NCI-H1694 (cell line): ENCODE measurements around the gene PPM1B.
"Not testable (repeated sequence)": the region's sequence is repeated elsewhere in the genome, so short reads cannot be mapped to it uniquely, and the experiment has no call there.

Experiments used
- DNase-seq: peaks from one replicate; lab custom pipeline; 2025; lab: John Stamatoyannopoulos, UW

Gene PPM1B

GRCh38 chr2:44201648-44202165, 33.0 kb downstream of the PPM1B start:
- DNase-seq: no peak

DNA sequence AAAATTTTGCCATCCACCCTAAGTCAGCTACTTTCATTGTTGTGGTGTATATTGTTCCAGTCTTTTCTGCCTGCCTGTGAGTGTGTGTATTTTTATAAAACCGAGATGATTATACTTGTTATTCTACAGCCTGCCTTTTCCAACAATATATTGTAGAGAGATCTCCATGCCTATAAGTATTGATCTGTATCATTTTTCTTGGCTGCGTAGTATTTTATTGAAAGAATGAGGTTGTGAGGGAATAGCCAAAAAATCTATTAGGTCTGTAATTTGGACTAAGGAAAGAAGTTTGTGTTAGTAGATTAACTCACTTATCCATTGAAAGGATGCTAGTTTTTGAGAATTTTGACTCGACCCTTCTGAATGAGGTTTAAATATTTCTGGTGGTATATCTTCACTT, 34.9 kb downstream of the PPM1B start:
- DNase-seq: no peak

DNA sequence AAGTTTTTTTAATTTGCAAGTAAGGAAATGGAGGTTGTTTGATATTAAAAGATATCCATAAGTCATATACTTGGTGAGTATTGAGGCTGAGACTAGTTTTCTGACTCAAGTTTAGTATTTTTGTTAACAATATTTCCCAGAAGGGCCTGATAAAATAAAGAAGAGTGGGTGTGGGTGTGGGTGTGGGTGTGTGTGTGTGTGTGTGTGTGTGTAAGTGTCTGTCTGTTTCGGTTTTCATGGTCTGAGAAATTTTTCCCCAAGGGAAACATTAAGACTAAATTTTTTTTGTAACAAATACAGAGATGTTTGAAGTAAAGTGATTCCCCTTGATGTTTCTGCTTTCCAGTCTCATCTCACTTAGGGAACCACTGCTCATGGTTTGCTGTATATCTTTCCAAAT, 36.5 kb downstream of the PPM1B start:
- no peak for DNase-seq

DNA sequence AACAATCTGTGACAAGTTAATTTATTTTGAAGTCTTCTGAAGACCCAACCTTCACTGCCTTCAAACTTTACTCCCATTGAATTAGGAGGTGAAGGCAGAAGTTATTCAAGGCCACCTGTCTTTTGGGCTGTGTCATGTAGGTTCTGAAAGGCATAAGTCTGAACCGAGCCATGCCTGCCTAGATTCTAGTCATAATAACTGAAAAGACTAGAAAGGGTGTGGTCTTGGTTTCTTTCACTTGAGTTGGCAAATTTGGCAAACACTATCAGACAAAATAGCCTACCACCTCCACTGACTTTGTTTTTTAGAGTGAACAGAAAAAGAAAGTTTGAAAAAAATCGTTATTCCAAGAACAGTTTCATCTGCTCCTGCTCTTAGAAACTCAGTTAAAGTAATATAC, 38.4 kb downstream of the PPM1B start:
- no peak for DNase-seq

GRCh38 chr2:44207648-44208047, 39.0 kb downstream of the PPM1B start:
- DNase-seq: not testable (repeated sequence)

DNA sequence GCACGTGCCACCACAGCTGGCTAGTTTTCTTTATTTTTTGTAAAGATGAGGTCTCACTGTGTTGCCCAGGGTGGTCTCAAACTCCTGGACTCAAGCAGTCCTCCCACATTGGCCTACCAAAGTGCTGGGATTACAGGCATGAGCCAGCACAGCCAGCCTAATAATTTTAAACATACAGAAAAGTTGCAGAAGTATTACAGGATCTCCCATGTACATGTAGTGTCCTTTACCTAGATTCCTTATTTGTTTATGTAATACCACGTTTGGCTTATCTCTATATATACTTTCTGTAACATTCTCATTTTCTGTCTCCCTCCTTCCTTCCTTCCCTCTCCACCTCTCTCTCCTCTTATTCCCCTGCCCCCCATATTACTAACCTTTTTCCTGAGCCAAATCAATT, 41.7 kb downstream of the PPM1B start:
- no peak for DNase-seq

DNA sequence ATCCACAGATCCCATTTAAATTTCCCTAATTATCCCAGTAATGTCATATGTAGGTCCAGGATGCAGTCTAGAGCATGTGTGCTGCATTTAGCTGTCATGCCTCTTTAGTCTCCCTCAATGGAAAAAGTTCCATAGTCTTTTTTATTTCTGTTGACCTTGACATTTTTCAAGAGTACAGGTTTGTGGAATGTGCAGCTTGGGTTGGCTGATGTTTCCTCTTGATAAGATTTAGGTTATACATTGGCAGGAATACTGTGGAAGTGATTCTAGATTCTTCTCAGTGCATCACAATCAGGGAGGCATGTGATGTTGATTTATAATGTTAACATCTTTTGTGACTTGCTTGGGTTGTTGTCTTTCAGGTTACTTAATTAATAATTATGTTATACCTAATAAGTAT, 42.5 kb downstream of the PPM1B start:
- no peak for DNase-seq

DNA sequence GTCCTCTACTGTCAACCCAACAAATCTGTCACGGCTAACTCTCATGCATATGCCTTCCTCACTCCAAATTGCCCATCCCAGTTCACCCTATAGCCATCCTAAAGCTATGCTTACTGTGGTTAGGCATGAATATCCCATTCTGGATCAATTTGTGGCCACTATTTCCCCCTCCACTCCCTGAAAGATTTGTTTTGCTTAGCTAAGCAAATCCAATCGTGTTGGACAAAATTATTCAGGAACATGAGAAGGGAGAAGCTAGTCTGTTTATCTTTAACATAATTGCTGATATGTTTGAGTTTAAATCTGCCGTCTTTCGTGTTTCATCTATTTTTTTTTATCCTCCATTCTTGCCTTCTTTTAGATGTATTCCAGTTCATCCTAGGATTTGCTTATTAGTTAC, 43.6 kb downstream of the PPM1B start:
- no peak for DNase-seq

DNA sequence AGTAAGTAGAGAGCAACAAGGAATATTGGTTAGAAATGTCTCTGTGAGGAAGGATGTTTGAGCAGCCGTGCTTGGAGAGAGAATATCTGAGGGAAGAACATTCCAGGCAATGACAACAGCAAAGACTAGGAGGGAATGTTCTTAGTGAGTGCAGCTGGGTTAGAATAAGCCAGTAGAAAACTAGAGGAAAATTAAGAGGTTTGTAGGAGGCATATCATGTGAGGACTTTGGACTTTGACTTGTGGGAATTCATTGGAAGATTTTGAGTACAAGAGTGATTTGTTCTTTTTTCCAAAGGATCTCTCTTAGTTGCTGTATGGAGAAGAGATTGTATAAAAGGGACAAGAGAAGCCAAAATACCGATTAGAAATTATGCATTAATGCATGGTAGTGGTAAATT, 47.2 kb downstream of the PPM1B start:
- DNase-seq: no peak

DNA sequence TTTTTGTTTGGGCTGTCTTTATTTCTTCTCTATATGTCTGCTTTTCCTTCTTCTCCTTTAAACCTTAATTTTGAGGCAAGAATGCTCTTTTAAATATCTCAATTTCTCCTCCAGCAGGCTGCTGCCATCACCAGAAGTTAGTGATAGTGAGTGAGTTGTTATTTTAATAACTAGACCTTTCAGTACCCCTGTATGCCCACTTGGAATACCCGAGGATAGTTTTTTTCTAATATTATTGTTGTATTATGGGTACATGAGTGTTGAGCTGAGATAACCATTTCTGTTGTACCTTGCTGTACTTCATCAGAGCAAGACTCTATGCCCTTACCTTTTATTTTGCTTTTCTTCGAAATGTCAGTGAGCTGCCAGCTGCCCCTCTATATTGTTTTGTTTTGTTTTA, 50.1 kb downstream of the PPM1B start:
- no peak for DNase-seq

GRCh38 chr2:44226753-44227152, 58.1 kb downstream of the PPM1B start:
- DNase-seq: no peak

DNA sequence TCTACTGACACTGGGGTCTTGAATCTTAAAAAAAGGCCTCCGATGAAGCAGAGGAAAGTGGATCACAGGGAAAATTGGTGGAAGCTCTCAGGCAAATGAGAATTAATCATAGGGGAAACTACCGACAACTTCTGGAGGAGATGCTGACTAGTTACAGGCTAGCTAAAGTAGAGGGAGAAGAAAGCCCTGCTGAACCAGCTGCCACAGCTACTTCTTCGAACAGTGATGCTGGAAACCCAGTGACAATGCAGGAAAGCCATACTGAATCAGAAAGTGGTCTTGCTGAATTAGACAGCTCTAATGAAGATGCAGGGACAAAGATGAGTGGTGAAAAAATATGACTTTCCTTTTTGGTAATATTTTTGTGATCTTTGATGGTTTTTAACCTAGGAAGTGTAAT, 61.7 kb downstream of the PPM1B start:
- no peak for DNase-seq

GRCh38 chr2:44233450-44234128, 64.9 kb downstream of the PPM1B start:
- no peak for DNase-seq

GRCh38 chr2:44237221-44237620, 68.5 kb downstream of the PPM1B start:
- DNase-seq: no peak

DNA sequence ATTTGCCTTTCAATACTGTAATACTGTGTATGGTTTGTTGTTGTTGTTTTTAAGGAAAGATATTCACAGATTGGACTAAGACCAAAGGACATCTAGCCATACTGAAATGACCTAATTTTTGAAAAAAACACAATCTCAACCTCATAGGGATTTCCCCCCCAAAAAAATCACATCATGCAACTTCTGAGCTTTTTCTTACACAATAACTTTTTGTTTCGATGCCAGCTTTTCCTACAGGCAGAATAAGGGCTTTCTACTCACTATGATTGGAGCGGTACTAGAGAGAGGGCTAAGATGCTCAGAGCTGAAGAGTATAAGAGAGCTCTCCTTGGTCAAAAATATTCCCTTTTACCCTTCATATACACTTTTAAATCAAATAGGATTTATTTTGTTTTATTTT, 74.2 kb downstream of the PPM1B start:
- no peak for DNase-seq

GRCh38 chr2:44244135-44244871, 75.6 kb downstream of the PPM1B start:
- peak; percentile 80 for DNase-seq

- no peak for DNase-seq
Measured at GRCh38 chr2:44245083-44245861, 76.6 kb downstream of the PPM1B start.

- no peak for DNase-seq
Measured at GRCh38 chr2:44246436-44246835, 77.8 kb downstream of the PPM1B start.

GRCh38 chr2:44246840-44247369, 78.2 kb downstream of the PPM1B start:
- DNase-seq: no peak

DNA sequence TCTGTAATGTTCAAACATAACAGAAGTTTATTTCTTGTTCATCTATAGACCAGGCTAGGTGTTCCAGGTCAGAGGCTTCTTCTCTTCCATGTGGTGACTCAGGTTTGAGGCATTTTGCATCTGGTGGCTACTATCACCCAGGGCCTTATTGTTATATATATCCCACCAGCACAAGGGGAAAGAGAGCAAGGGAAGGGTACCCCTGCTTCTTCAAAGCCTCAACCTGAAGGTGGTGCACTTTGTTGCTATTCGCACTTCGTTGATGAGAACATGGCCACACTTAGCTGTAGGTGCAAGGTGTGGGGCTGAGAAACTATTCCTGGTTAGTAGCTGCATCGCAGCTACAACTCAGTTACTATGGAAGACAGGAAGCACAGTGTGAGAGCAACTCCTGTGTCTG, 79.2 kb downstream of the PPM1B start:
- no peak for DNase-seq

GRCh38 chr2:44249269-44249668, 80.6 kb downstream of the PPM1B start:
- not testable (repeated sequence) for DNase-seq

DNA sequence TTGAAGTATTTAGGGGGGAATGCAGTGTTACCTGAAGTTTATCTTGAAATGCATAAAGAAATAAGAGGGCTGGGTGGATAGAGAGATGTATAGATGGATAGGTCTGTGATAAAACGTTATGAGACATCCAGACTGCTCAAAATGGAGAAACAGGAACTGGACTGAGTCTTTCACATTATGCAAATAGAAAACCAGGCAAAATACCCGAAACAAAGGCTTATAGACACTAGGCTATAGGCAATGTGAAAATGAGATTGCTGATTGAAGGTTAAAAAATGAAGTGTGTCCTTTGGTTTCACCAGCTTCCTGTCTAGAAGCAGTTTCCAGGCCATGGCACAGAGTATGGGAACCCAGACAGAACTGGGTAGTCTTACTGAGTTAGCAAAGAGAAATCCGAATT, 81.7 kb downstream of the PPM1B start:
- no peak for DNase-seq

DNA sequence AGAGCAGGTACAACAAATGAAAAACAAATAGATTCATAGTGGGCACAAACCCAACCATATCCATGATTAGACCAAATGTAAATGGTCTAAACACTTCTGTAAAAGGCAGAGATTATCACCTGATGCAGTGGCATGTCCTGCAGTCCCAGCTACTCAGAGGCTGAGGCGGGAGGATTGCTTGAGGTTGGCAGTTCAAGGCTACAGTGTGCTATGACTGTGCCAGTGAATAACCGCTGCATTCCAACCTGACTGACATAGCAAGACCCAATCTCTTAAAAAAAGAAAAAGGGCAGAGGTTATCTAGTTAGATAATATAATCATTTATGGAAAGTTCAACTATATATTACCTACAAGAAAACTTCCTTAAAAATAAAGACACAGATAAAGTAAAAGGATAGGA, 85.3 kb downstream of the PPM1B start:
- no peak for DNase-seq
